DND-41 (cell line): Measurements from ENCODE around the gene SP140.

Source experiments
- ATAC-seq: fragments of 200-7000 bp; cut with Tn5 transposase; 3 replicates; pipeline ENCODE4 v1.9.1; 2021; ENCODE audit warnings: low read depth; ENCODE audit not compliant: insufficient read depth
- DNase-seq: peaks from one replicate; pipeline ENCODE4 v3.0.0-alpha.2; 2020
- H2AFZ ChIP-seq: 2 replicates; pipeline ENCODE4 v1.6.0; 2012; ENCODE audit warnings: low read depth, low read length
- H3K27ac ChIP-seq: 2 replicates; pipeline ENCODE4 v1.5.1; 2012; ENCODE audit warnings: low read length, inconsistent platforms
- H3K27me3 ChIP-seq: fragments of 200-600 bp; sonication (generic); 2 replicates; pipeline ENCODE4 v1.6.0; 2012; ENCODE audit warnings: low read length, mild to moderate bottlenecking, inconsistent platforms; ENCODE audit not compliant: insufficient read depth, poor library complexity
- H3K36me3 ChIP-seq: 2 replicates; pipeline ENCODE4 v1.5.1; 2012; ENCODE audit warnings: low read length, inconsistent platforms; ENCODE audit not compliant: insufficient read depth
- H3K4me1 ChIP-seq: 2 replicates; pipeline ENCODE4 v1.5.1; 2012; ENCODE audit warnings: mild to moderate bottlenecking, low read length; ENCODE audit not compliant: insufficient read depth
- H3K4me2 ChIP-seq: 2 replicates; pipeline ENCODE4 v1.6.0; 2012; ENCODE audit warnings: mild to moderate bottlenecking, moderate library complexity, low read length, inconsistent platforms; ENCODE audit not compliant: insufficient read depth
- H3K4me3 ChIP-seq, 2 experiments: fragments of 200-600 bp in 1 of 2; shearing (Covaris generic) in 1 of 2; 2 replicates each; pipeline ENCODE4 v1.5.1; 2012 to 2016; ENCODE audit warnings: inconsistent platforms in 2 of 2, low read length in 2 of 2, mild to moderate bottlenecking in 2 of 2, low read depth in 1 of 2, moderate library complexity in 1 of 2
- H3K79me2 ChIP-seq: 2 replicates; pipeline ENCODE4 v1.6.0; 2012; ENCODE audit warnings: low read length, inconsistent platforms; ENCODE audit not compliant: insufficient read depth
- H3K9ac ChIP-seq: 2 replicates; pipeline ENCODE4 v1.6.0; 2012; ENCODE audit warnings: low read depth, mild to moderate bottlenecking, inconsistent platforms, low read length, moderate library complexity
- H3K9me3 ChIP-seq: 2 replicates; pipeline ENCODE4 v1.5.1; 2012; ENCODE audit warnings: low read length, moderate library complexity, mild to moderate bottlenecking, inconsistent platforms; ENCODE audit not compliant: insufficient read depth, severe bottlenecking
- H4K20me1 ChIP-seq: 2 replicates; pipeline ENCODE4 v1.6.0; 2012; ENCODE audit warnings: low read length; ENCODE audit not compliant: insufficient read depth
- CTCF ChIP-seq: IDR thresholded peaks from 2 replicates; pipeline ENCODE4 v1.5.1; 2012; ENCODE audit warnings: borderline replicate concordance, low read length, moderate library complexity, mild to moderate bottlenecking; ENCODE audit not compliant: poor library complexity, severe bottlenecking; ENCODE audit errors: extremely low read depth
- EZH2 ChIP-seq: IDR thresholded peaks from 3 replicates; pipeline ENCODE4 v1.6.1; 2012; ENCODE audit warnings: borderline replicate concordance, low read depth, mild to moderate bottlenecking, moderate library complexity, low read length, inconsistent platforms; ENCODE audit not compliant: severe bottlenecking

Gene SP140

GRCh38 chr2:230254152-230254881 lies 28.8 kb downstream of the SP140 start:
- TF ChIP-seq CTCF: no peak
- TF ChIP-seq EZH2: no peak
- no peak overlapping the region for H3K4me2 ChIP-seq
- H3K27me3 ChIP-seq: peaks cover 15% of the 10 kb centered on the region
- DNase-seq (peak; percentile 73), ATAC-seq (peak; percentile 96)
- H3K79me2 ChIP-seq: no peaks in the 10 kb centered on the region
- peaks cover 25% of the 10 kb centered on the region for H3K4me1 ChIP-seq
- H3K36me3 ChIP-seq: no peaks in the 10 kb centered on the region
- no peaks in the 10 kb centered on the region for H4K20me1 ChIP-seq
- no peak overlapping the region for H3K27ac ChIP-seq
- no peak overlapping the region for H3K9ac ChIP-seq
- H3K9me3 ChIP-seq: no peaks in the 10 kb centered on the region
- H3K4me3 ChIP-seq: no peak overlapping the region
- no peak overlapping the region for H2AFZ ChIP-seq

GRCh38 chr2:230256733-230257332 lies 31.3 kb downstream of the SP140 start:
- Histone ChIP-seq H3K4me2 (no peak overlapping the region), H2AFZ (no peak overlapping the region), H4K20me1 (no peaks in the 10 kb centered on the region), H3K36me3 (no peaks in the 10 kb centered on the region), H3K27me3 (peaks cover 12% of the 10 kb centered on the region), H3K4me1 (peaks cover 25% of the 10 kb centered on the region), H3K9me3 (no peaks in the 10 kb centered on the region), H3K9ac (no peak overlapping the region), H3K4me3 (no peak overlapping the region), H3K27ac (no peak overlapping the region), H3K79me2 (no peaks in the 10 kb centered on the region)
- no peak for ATAC-seq
- TF ChIP-seq CTCF: no peak
- no peak for TF ChIP-seq EZH2
- no peak for DNase-seq

- TF ChIP-seq EZH2 (no peak), CTCF (no peak)
- H3K9ac ChIP-seq: no peak overlapping the region
- no peak overlapping the region for H3K27ac ChIP-seq
- H3K36me3 ChIP-seq: no peaks in the 10 kb centered on the region
- DNase-seq (no peak), ATAC-seq (no peak)
- no peak overlapping the region for H2AFZ ChIP-seq
- no peaks in the 10 kb centered on the region for H3K79me2 ChIP-seq
- no peak overlapping the region for H3K4me2 ChIP-seq
- H4K20me1 ChIP-seq: no peaks in the 10 kb centered on the region
- peaks cover 21% of the 10 kb centered on the region for H3K4me1 ChIP-seq
- no peaks in the 10 kb centered on the region for H3K9me3 ChIP-seq
- no peaks in the 10 kb centered on the region for H3K27me3 ChIP-seq
- H3K4me3 ChIP-seq: no peak overlapping the region
Measured at GRCh38 chr2:230258483-230258882, 32.9 kb downstream of the SP140 start.
